Activated B cell treated with CpG ODN at 0.5 μM for 24 hours (primary cell): ENCODE results near the gene DCBLD2. TPM values are rescaled to one million over a fixed set of nuclear protein-coding genes. Genes with fewer than 3 reads are reported as not detected.

ENCODE experiments used
- ATAC-seq: fragments of 200-7000 bp; cut with Tn5 transposase; one replicate; pipeline ENCODE4 v1.10.0; 2021; ENCODE audit warnings: low read depth, mild to moderate bottlenecking, moderate library complexity
- CTCF ChIA-PET: fragments of 350-600 bp; sonication (Branson Sonifier 250); formaldehyde crosslinking; loops from one replicate; lab custom pipeline; 2021; ENCODE audit warnings: antibody characterized with exemption; lab: Charles Lee
- POLR2A ChIA-PET: fragments of 350-600 bp; sonication (Branson Sonifier 250); formaldehyde crosslinking; loops from one replicate; lab custom pipeline; 2021; ENCODE audit warnings: antibody characterized with exemption; lab: Charles Lee
- DNase-seq: peaks from one replicate; pipeline ENCODE4 v3.0.0; 2022
- H3K27ac Mint-ChIP-seq: one replicate; pipeline ENCODE4 v1.8.0; 2020; ENCODE audit warnings: mixed read lengths
- H3K27me3 Mint-ChIP-seq: one replicate; pipeline ENCODE4 v1.8.0; 2021; ENCODE audit warnings: mixed read lengths
- H3K36me3 Mint-ChIP-seq: one replicate; pipeline ENCODE4 v1.8.0; 2021; ENCODE audit warnings: low read depth, mixed read lengths
- H3K4me1 Mint-ChIP-seq: one replicate; pipeline ENCODE4 v1.8.0; 2021; ENCODE audit warnings: mixed read lengths
- H3K4me3 Mint-ChIP-seq: one replicate; pipeline ENCODE4 v1.8.0; 2020; ENCODE audit warnings: mild to moderate bottlenecking, mixed read lengths
- H3K9me3 Mint-ChIP-seq: one replicate; pipeline ENCODE4 v1.8.0; 2020; ENCODE audit warnings: mixed read lengths
- CTCF ChIP-seq: fragments of 200-600 bp; IDR thresholded peaks from one replicate; pipeline ENCODE4 v1.8.0; 2022; ENCODE audit warnings: antibody characterized with exemption, mild to moderate bottlenecking
- intact Hi-C: fragments of 100-400 bp; cut with micrococcal nuclease; formaldehyde crosslinking; loops from one replicate; pipeline ENCODE4 v1.15.1; 2024
- total RNA-seq: library from RNA; stranded (reverse); gene quantifications from 2 replicates; pipeline ENCODE4 v1.2.3, GENCODE V29; 2022

The DCBLD2 gene
- total RNA-seq, 1 donor from 2014 or later: 0.95 TPM

- TF ChIP-seq CTCF: no peak
- Mint-ChIP-seq H3K4me1 (no peaks in the 10 kb centered on the region), H3K27me3 (no peaks in the 10 kb centered on the region), H3K9me3 (no peaks in the 10 kb centered on the region), H3K4me3 (no peak overlapping the region), H3K36me3 (no peaks in the 10 kb centered on the region), H3K27ac (no peak overlapping the region)
- intact Hi-C loops: no loop called here
- ChIA-PET POLR2A (no interaction called here), CTCF (no interaction called here)
- no peak for ATAC-seq
- DNase-seq: no peak
Measured at GRCh38 chr3:98780343-98780742, 121.2 kb downstream of the DCBLD2 start.

GRCh38 chr3:98779541-98780335 lies 121.8 kb downstream of the DCBLD2 start:
- Mint-ChIP-seq H3K4me3 (no peak overlapping the region), H3K27ac (no peak overlapping the region), H3K9me3 (no peaks in the 10 kb centered on the region), H3K27me3 (no peaks in the 10 kb centered on the region), H3K4me1 (no peaks in the 10 kb centered on the region), H3K36me3 (no peaks in the 10 kb centered on the region)
- ATAC-seq (no peak), DNase-seq (no peak)
- ChIA-PET CTCF (no interaction called here), POLR2A (no interaction called here)
- no peak for TF ChIP-seq CTCF
- intact Hi-C loops: no loop called here

- no peak for DNase-seq
- H3K36me3 Mint-ChIP-seq: no peaks in the 10 kb centered on the region
- ATAC-seq: no peak
- H3K27me3 Mint-ChIP-seq: no peaks in the 10 kb centered on the region
- H3K4me3 Mint-ChIP-seq: no peak overlapping the region
- H3K27ac Mint-ChIP-seq: no peak overlapping the region
- ChIA-PET POLR2A (no interaction called here), CTCF (no interaction called here)
- intact Hi-C loops: no loop called here
- no peak for TF ChIP-seq CTCF
- H3K4me1 Mint-ChIP-seq: no peaks in the 10 kb centered on the region
- no peaks in the 10 kb centered on the region for H3K9me3 Mint-ChIP-seq
Measured at GRCh38 chr3:98778852-98779413, 122.6 kb downstream of the DCBLD2 start.

GRCh38 chr3:98778383-98778782 lies 123.1 kb downstream of the DCBLD2 start:
- no peak for DNase-seq
- intact Hi-C loops: no loop called here
- no peak for TF ChIP-seq CTCF

GRCh38 chr3:98777801-98778220 lies 123.7 kb downstream of the DCBLD2 start:
- ChIA-PET CTCF (no interaction called here), POLR2A (no interaction called here)
- H3K9me3 Mint-ChIP-seq: no peaks in the 10 kb centered on the region
- H3K4me3 Mint-ChIP-seq: no peak overlapping the region
- intact Hi-C loops: no loop called here
- H3K36me3 Mint-ChIP-seq: no peaks in the 10 kb centered on the region
- DNase-seq (no peak), ATAC-seq (no peak)
- no peaks in the 10 kb centered on the region for H3K4me1 Mint-ChIP-seq
- no peak for TF ChIP-seq CTCF
- H3K27me3 Mint-ChIP-seq: no peaks in the 10 kb centered on the region
- H3K27ac Mint-ChIP-seq: no peak overlapping the region

More at GRCh38 chr3:98778383-98778782, 123.1 kb downstream of the DCBLD2 start:
- CTCF ChIA-PET: no interaction called here
- H3K4me3 Mint-ChIP-seq: no peak overlapping the region
- POLR2A ChIA-PET: no interaction called here
- no peak for ATAC-seq
- H3K9me3 Mint-ChIP-seq: no peaks in the 10 kb centered on the region
- H3K36me3 Mint-ChIP-seq: no peaks in the 10 kb centered on the region
- no peak overlapping the region for H3K27ac Mint-ChIP-seq
- H3K27me3 Mint-ChIP-seq: no peaks in the 10 kb centered on the region
- H3K4me1 Mint-ChIP-seq: no peaks in the 10 kb centered on the region
